IMR-90 (cell line): Measurements from ENCODE around the gene MND1. TPM values are rescaled to one million over a fixed set of nuclear protein-coding genes. Genes with fewer than 3 reads are reported as not detected.

Experiments
- ATAC-seq: fragments of 200-7000 bp; cut with Tn5 transposase; 2 replicates; pipeline ENCODE4 v1.9.1; 2020; ENCODE audit warnings: low read depth, mild to moderate bottlenecking, moderate library complexity
- BruUV-seq: library from RNA; stranded (reverse); fragments of 400-500 nt; replicated peaks from 2 replicates; lab custom pipeline; 2021; lab: Mats Ljungman, UMichigan
- CTCF ChIA-PET: fragments of 300-600 bp; formaldehyde crosslinking; extraction: SDS; loops from one replicate; lab custom pipeline; 2021; ENCODE audit warnings: antibody characterized with exemption; lab: Yijun Ruan, JAX
- POLR2A ChIA-PET: fragments of 300-600 bp; sonication (Branson Sonifier 250); formaldehyde crosslinking; loops from one replicate; lab custom pipeline; 2022; ENCODE audit warnings: antibody characterized with exemption; ENCODE audit not compliant: unreplicated experiment; lab: Charles Lee
- DNase-seq: peaks from one replicate; pipeline ENCODE4 v3.0.0; 2013
- H2AFZ ChIP-seq: replicated peaks from 2 replicates; pipeline ENCODE3; 2013; ENCODE audit warnings: low read length, mild to moderate bottlenecking; ENCODE audit not compliant: poor library complexity
- H2AK5ac ChIP-seq: 2 replicates; pipeline ENCODE4 v1.6.1; 2013; ENCODE audit warnings: low read depth, low read length, inconsistent platforms
- H2AK9ac ChIP-seq: replicated peaks from 2 replicates; pipeline ENCODE3; 2013; ENCODE audit warnings: mild to moderate bottlenecking, low read depth, low read length, moderate library complexity; ENCODE audit not compliant: poor library complexity
- H2BK120ac ChIP-seq: 2 replicates; pipeline ENCODE4 v1.6.1; 2013; ENCODE audit warnings: low read depth, low read length, inconsistent platforms
- H2BK15ac ChIP-seq: 3 replicates; pipeline ENCODE4 v1.6.1; 2013; ENCODE audit warnings: low read depth, low read length, inconsistent platforms
- H2BK20ac ChIP-seq: 2 replicates; pipeline ENCODE4 v1.6.1; 2013; ENCODE audit warnings: low read depth, mild to moderate bottlenecking, inconsistent platforms, low read length, moderate library complexity
- H2BK5ac ChIP-seq: 2 replicates; pipeline ENCODE4 v1.6.1; 2013; ENCODE audit warnings: mild to moderate bottlenecking, low read depth, low read length, inconsistent platforms; ENCODE audit not compliant: poor library complexity, severe bottlenecking
- H3K14ac ChIP-seq: replicated peaks from 2 replicates; pipeline ENCODE4 v1.6.1; 2013; ENCODE audit warnings: low read depth, low read length, inconsistent platforms
- H3K18ac ChIP-seq: 2 replicates; pipeline ENCODE4 v1.6.1; 2013; ENCODE audit warnings: low read depth, low read length, control low read depth
- H3K23ac ChIP-seq: 2 replicates; pipeline ENCODE4 v1.6.1; 2013; ENCODE audit warnings: low read depth, low read length, inconsistent platforms
- H3K27ac ChIP-seq: 2 replicates; pipeline ENCODE4 v1.5.1; 2013; ENCODE audit warnings: mild to moderate bottlenecking, control low read depth, low read length; ENCODE audit not compliant: insufficient read depth
- H3K27me3 ChIP-seq: 2 replicates; pipeline ENCODE4 v1.6.1; 2013; ENCODE audit warnings: low read length; ENCODE audit not compliant: control insufficient read depth, insufficient read depth
- H3K36me3 ChIP-seq: 2 replicates; pipeline ENCODE4 v1.6.1; 2013; ENCODE audit warnings: low read length, mixed read lengths; ENCODE audit not compliant: control insufficient read depth, insufficient read depth
- H3K4ac ChIP-seq: 2 replicates; pipeline ENCODE4 v1.6.1; 2013; ENCODE audit warnings: low read depth, low read length, inconsistent platforms
- H3K4me1 ChIP-seq: 2 replicates; pipeline ENCODE4 v1.6.1; 2013; ENCODE audit warnings: low read length, mixed read lengths; ENCODE audit not compliant: control insufficient read depth, insufficient read depth
- H3K4me2 ChIP-seq: 2 replicates; pipeline ENCODE4 v1.6.1; 2013; ENCODE audit warnings: low read depth, mild to moderate bottlenecking, control low read depth, low read length, moderate library complexity
- H3K4me3 ChIP-seq: 2 replicates; pipeline ENCODE4 v1.5.1; 2013; ENCODE audit warnings: low read depth, mild to moderate bottlenecking, control low read depth, low read length, moderate library complexity; ENCODE audit not compliant: insufficient read depth
- H3K56ac ChIP-seq: 2 replicates; pipeline ENCODE4 v1.6.1; 2013; ENCODE audit warnings: low read length, inconsistent platforms; ENCODE audit not compliant: insufficient read depth; ENCODE audit errors: extremely low read depth
- H3K79me1 ChIP-seq, 2 experiments: 2 replicates each; pipeline ENCODE4 v1.6.1; 2013; ENCODE audit warnings: low read length in 2 of 2, inconsistent platforms in 1 of 2, low read depth in 1 of 2
- H3K9ac ChIP-seq: 2 replicates; pipeline ENCODE4 v1.6.1; 2013; ENCODE audit warnings: low read depth, low read length, control low read depth
- H3K9me1 ChIP-seq: 2 replicates; pipeline ENCODE4 v1.6.1; 2013; ENCODE audit warnings: low read length, inconsistent platforms; ENCODE audit not compliant: insufficient read depth
- H3K9me3 ChIP-seq: 2 replicates; pipeline ENCODE4 v1.6.1; 2013; ENCODE audit warnings: low read length; ENCODE audit not compliant: control insufficient read depth, insufficient read depth
- H4K20me1 ChIP-seq: 2 replicates; pipeline ENCODE4 v1.6.1; 2013; ENCODE audit warnings: low read length, inconsistent platforms; ENCODE audit not compliant: insufficient read depth
- H4K5ac ChIP-seq: 2 replicates; pipeline ENCODE4 v1.6.1; 2013; ENCODE audit warnings: mild to moderate bottlenecking, low read depth, low read length, control low read depth
- H4K8ac ChIP-seq, 2 experiments: 2 replicates each; pipeline ENCODE4 v1.6.1; 2013; ENCODE audit warnings: low read depth in 2 of 2, low read length in 2 of 2, control low read depth in 1 of 2, inconsistent platforms in 1 of 2
- H4K91ac ChIP-seq: 2 replicates; pipeline ENCODE4 v1.6.1; 2013; ENCODE audit warnings: low read depth, low read length, inconsistent platforms; ENCODE audit not compliant: insufficient read depth
- BHLHE40 ChIP-seq: fragments of 150-350 bp; IDR thresholded peaks from 2 replicates; pipeline ENCODE4 v1.6.1; 2016; ENCODE audit warnings: mild to moderate bottlenecking, low read depth, low read length
- CEBPB ChIP-seq: IDR thresholded peaks from 2 replicates; pipeline ENCODE4 v1.6.1; 2012; ENCODE audit warnings: low read depth, low read length, improper control_type of control experiment
- CHD1 ChIP-seq: IDR thresholded peaks from 2 replicates; pipeline ENCODE4 v1.6.1; 2012; ENCODE audit warnings: low read depth, low read length, improper control_type of control experiment
- CTCF ChIP-seq: conservative IDR thresholded peaks from 2 replicates; pipeline ENCODE4 v1.5.1; 2012; ENCODE audit warnings: mild to moderate bottlenecking, low read depth, low read length, improper control_type of control experiment
- ELK1 ChIP-seq: fragments of 150-350 bp; IDR thresholded peaks from 2 replicates; pipeline ENCODE4 v1.6.1; 2016; ENCODE audit warnings: low read depth, mild to moderate bottlenecking, low read length, moderate library complexity, borderline replicate concordance
- FOS ChIP-seq: fragments of 150-350 bp; IDR thresholded peaks from 2 replicates; pipeline ENCODE4 v1.6.1; 2016; ENCODE audit warnings: low read depth, low read length
- MAFK ChIP-seq: IDR thresholded peaks from 2 replicates; pipeline ENCODE4 v1.6.1; 2012; ENCODE audit warnings: low read depth, low read length, improper control_type of control experiment
- MAZ ChIP-seq: IDR thresholded peaks from 2 replicates; pipeline ENCODE4 v1.6.1; 2012; ENCODE audit warnings: low read depth, mild to moderate bottlenecking, low read length, improper control_type of control experiment, moderate library complexity, borderline replicate concordance
- MXI1 ChIP-seq: IDR thresholded peaks from 2 replicates; pipeline ENCODE4 v1.6.1; 2012; ENCODE audit warnings: low read depth, mild to moderate bottlenecking, low read length, moderate library complexity, borderline replicate concordance
- NFE2L2 ChIP-seq: fragments of 150-350 bp; IDR thresholded peaks from 2 replicates; pipeline ENCODE4 v1.6.1; 2016; ENCODE audit warnings: low read depth, mild to moderate bottlenecking, low read length
- POLR2A ChIP-seq: IDR thresholded peaks from 2 replicates; pipeline ENCODE4 v1.6.1; 2012; ENCODE audit warnings: mild to moderate bottlenecking, low read depth, low read length
- RAD21 ChIP-seq: IDR thresholded peaks from 2 replicates; pipeline ENCODE4 v1.6.1; 2012; ENCODE audit warnings: low read length, improper control_type of control experiment
- RCOR1 ChIP-seq: IDR thresholded peaks from 2 replicates; pipeline ENCODE4 v1.6.1; 2012; ENCODE audit warnings: mild to moderate bottlenecking, low read length, improper control_type of control experiment; ENCODE audit not compliant: insufficient replicate concordance
- RFX5 ChIP-seq: IDR thresholded peaks from 2 replicates; pipeline ENCODE4 v1.8.0; 2012; ENCODE audit warnings: low read depth, mild to moderate bottlenecking, low read length, moderate library complexity
- SMC3 ChIP-seq: fragments of 150-350 bp; IDR thresholded peaks from 2 replicates; pipeline ENCODE4 v1.6.1; 2016; ENCODE audit warnings: low read depth, mild to moderate bottlenecking, antibody characterized with exemption, low read length, moderate library complexity
- WGBS, 2 experiments: methylation state at CpG; one replicate each; pipeline versions ENCODE4 v1.1.5 to v1.1.7; 2013; ENCODE audit warnings: missing lambda C conversion rate in 2 of 2; ENCODE audit not compliant: insufficient read length in 1 of 2; ENCODE audit errors: extremely low coverage in 2 of 2; 5-methylcytosine and 5-hydroxymethylcytosine counted together
- dilution Hi-C: fragments of 300-500 bp; cut with HindIII; formaldehyde crosslinking; loops from one replicate; pipeline ENCODE4 v1.14.3; 2018; ENCODE audit warnings: low sequenced_read_pairs; ENCODE audit not compliant: unreplicated experiment
- in situ Hi-C: fragments of 300-500 bp; cut with MboI; formaldehyde crosslinking; loops from 3 replicates; pipeline ENCODE4 v1.14.3; 2019; ENCODE audit warnings: low sequenced_read_pairs, inconsistent platforms, mixed read lengths
- intact Hi-C: fragments of 100-400 bp; cut with micrococcal nuclease; formaldehyde crosslinking; loops from 2 replicates; pipeline ENCODE4 v1.10.0; 2022
- polyA plus RNA-seq, 3 experiments: library from polyadenylated mRNA; depleted of rRNA; stranded (reverse); fragments of >200 nt; gene quantifications; 2 replicates each; pipeline ENCODE4 v1.2.3, GENCODE V29; 2012; ENCODE audit warnings: low replicate concordance in 1 of 3
- total RNA-seq: library from RNA; depleted of rRNA; stranded (reverse); fragments of >200 nt; gene quantifications from 2 replicates; pipeline ENCODE4 v1.2.3, GENCODE V29; 2012
- TF ChIP-seq, protein P1 (sequence below): fragments of 150-350 bp; IDR thresholded peaks from 2 replicates; pipeline ENCODE4 v1.6.1; 2017; ENCODE audit warnings: mild to moderate bottlenecking, antibody characterized with exemption, low read length, low read depth

Gene MND1
- total and polyA plus RNA-seq, 2 of the 4 experiments (the other 2 are of a cell fraction), result 0.36 to 3.5 TPM

DNA sequence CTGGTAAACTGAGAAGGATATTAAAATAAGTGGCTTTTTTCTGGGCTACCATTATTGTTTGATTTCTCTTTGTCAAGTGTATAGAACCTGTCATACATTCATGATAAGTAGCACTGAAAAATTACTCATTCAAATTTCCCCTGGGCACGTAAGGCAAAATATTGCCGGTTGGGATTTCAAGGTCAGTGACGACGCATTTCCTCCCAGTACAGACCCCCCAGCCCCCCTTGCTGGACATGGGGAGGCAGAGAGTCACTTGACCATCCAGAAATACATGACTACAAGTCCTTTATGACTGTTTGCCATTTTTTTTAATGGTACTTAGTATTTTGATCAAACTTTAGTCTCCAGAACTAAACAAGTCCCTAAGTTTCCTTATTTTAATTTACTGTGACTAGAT, 6.8 kb upstream of the MND1 start:
- CTCF ChIA-PET, result no interaction called here
- Histone ChIP-seq H3K9me1 (no peaks in the 10 kb centered on the region; the same call in 1 of the 2 replicates), H3K9me3 (no peaks in the 10 kb centered on the region), H3K27me3 (no peaks in the 10 kb centered on the region), H4K20me1 (no peaks in the 10 kb centered on the region), H4K5ac (no peak overlapping the region), H2BK15ac (no peak overlapping the region), H3K56ac (no peak overlapping the region), H4K91ac (no peak overlapping the region), H3K14ac (no peak overlapping the region), H3K4me2 (no peak overlapping the region), H2AK9ac (no peak overlapping the region), H3K4me1 (peaks cover 3% of the 10 kb centered on the region; the same call in 1 of the 2 replicates), H3K27ac (no peak overlapping the region), H2BK20ac (no peak overlapping the region), H3K79me1 (no peaks in the 10 kb centered on the region), H3K9ac (no peak overlapping the region), H4K8ac (no peak overlapping the region), H3K23ac (no peak overlapping the region), H2BK120ac (no peak overlapping the region), H3K4me3 (no peak overlapping the region), H3K36me3 (peaks cover 2% of the 10 kb centered on the region), H2AFZ (no peak overlapping the region), H2AK5ac (no peak overlapping the region), H3K18ac (no peak overlapping the region), H2BK5ac (no peak overlapping the region), H3K4ac (no peak overlapping the region)
- dilution Hi-C loops, result no loop called here
- WGBS, 2 experiments, result no CpG with 5 or more reads among the region's 4 CpGs
- ATAC-seq (no peak), DNase-seq (no peak)
- in situ Hi-C loops, result no loop called here
- intact Hi-C loops, result no loop called here
- no peak for TF ChIP-seq RFX5
- no peak for TF ChIP-seq CEBPB
- TF ChIP-seq POLR2A, result no peak
- no peak for TF ChIP-seq RAD21
- TF ChIP-seq MXI1, result no peak
- no peak for TF ChIP-seq MAFK
- TF ChIP-seq BHLHE40, result no peak
- no peak for TF ChIP-seq ELK1
- no peak for TF ChIP-seq FOS
- no peak for TF ChIP-seq CHD1
- no peak for TF ChIP-seq NFE2L2
- TF ChIP-seq, protein P1, sequence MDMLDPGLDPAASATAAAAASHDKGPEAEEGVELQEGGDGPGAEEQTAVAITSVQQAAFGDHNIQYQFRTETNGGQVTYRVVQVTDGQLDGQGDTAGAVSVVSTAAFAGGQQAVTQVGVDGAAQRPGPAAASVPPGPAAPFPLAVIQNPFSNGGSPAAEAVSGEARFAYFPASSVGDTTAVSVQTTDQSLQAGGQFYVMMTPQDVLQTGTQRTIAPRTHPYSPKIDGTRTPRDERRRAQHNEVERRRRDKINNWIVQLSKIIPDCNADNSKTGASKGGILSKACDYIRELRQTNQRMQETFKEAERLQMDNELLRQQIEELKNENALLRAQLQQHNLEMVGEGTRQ, result no peak
- no peak for TF ChIP-seq MAZ
- TF ChIP-seq CTCF, result no peak
- no peak for TF ChIP-seq RCOR1
- no peak for TF ChIP-seq SMC3
- no TSS peak for BruUV-seq
- POLR2A ChIA-PET, result no interaction called here
